Measurements from ENCODE around the gene CD6.

CD6 gene

DNA sequence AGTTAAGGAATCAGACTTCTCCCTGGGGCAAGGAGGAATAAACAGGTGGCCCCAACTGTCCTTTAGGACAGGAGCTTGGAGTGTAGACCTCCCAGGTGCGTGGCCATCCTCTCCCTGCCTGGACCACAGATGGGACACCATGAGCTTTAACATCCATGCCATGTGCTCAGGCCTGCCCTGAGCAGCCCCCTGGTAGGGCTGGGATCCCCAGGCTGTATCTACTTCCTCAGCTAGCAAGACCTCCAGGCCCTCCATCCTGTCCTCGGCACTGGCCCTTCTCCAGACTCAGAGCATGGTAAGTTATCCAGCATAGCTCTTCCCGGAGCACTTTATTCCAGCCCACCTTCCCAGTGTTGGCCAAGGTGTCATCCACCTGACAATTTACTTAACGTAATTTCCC is 5.7 kb downstream of the CD6 start:
- Histone ChIP-seq H3K4me3 (ENCODE audit: low read length) (peak overlapping the region; percentile 9), H3K4me2 (ENCODE audit: low read length) (peak overlapping the region; percentile 39), H3K27ac (ENCODE audit: low read depth, low read length) (no peak overlapping the region), H3F3A (ENCODE audit: control insufficient read depth, insufficient read depth) (no peaks in the 10 kb centered on the region), H4K20me1 (ENCODE audit: control insufficient read depth, insufficient read depth, low read depth, low read length) (no peaks in the 10 kb centered on the region), H3K9me2 (replicated peaks; ENCODE audit: control insufficient read depth, low read length) (no peaks in the 10 kb centered on the region), H3K9me3 (ENCODE audit: control insufficient read depth, insufficient read depth, low read length) (no peaks in the 10 kb centered on the region), H3K36me3 (ENCODE audit: control insufficient read depth, low read length) (no peaks in the 10 kb centered on the region), H3K4me1 (ENCODE audit: control insufficient read depth, low read length) (peaks cover 28% of the 10 kb centered on the region), H3K79me2 (ENCODE audit: control insufficient read depth, low read length) (no peaks in the 10 kb centered on the region), H3K27me3 (ENCODE audit: control insufficient read depth, low read length) (no peaks in the 10 kb centered on the region)
- no peak for TF ChIP-seq EZH2phosphoT487 (IDR thresholded peaks at IDR 0.05; ENCODE audit: borderline replicate concordance, low read length)
- TF ChIP-seq, protein P1, sequence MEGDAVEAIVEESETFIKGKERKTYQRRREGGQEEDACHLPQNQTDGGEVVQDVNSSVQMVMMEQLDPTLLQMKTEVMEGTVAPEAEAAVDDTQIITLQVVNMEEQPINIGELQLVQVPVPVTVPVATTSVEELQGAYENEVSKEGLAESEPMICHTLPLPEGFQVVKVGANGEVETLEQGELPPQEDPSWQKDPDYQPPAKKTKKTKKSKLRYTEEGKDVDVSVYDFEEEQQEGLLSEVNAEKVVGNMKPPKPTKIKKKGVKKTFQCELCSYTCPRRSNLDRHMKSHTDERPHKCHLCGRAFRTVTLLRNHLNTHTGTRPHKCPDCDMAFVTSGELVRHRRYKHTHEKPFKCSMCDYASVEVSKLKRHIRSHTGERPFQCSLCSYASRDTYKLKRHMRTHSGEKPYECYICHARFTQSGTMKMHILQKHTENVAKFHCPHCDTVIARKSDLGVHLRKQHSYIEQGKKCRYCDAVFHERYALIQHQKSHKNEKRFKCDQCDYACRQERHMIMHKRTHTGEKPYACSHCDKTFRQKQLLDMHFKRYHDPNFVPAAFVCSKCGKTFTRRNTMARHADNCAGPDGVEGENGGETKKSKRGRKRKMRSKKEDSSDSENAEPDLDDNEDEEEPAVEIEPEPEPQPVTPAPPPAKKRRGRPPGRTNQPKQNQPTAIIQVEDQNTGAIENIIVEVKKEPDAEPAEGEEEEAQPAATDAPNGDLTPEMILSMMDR (IDR thresholded peaks at IDR 0.05; ENCODE audit: low read depth, low read length, poor library complexity, severe bottlenecking): no peak

DNA sequence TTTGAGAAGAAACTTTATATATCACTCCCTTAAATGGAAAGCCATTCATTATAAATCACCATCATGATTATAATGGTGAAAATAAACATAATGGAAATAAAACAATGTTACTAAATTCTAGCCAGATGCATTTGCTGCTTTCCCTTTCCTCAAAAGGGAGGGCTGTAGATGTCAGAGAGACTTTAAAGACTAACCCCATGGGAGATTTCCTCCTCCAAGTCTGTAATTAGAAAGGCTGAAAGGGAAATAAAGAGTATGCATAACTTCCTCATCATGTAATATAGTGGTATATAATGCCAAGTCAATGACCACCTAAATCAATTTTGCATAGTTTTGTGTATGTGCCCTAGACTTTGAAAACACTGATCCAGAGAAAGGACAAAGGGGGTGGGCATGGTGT is 6.4 kb downstream of the CD6 start:
- Histone ChIP-seq H4K20me1 (ENCODE audit: control insufficient read depth, insufficient read depth, low read depth, low read length) (no peaks in the 10 kb centered on the region), H3K4me1 (ENCODE audit: control insufficient read depth, low read length) (peaks cover 26% of the 10 kb centered on the region), H3K4me3 (ENCODE audit: low read length) (peak overlapping the region; percentile 9), H3K27me3 (ENCODE audit: control insufficient read depth, low read length) (no peaks in the 10 kb centered on the region), H3K27ac (ENCODE audit: low read depth, low read length) (no peak overlapping the region), H3K9me3 (ENCODE audit: control insufficient read depth, insufficient read depth, low read length) (no peaks in the 10 kb centered on the region), H3F3A (ENCODE audit: control insufficient read depth, insufficient read depth) (no peaks in the 10 kb centered on the region), H3K4me2 (ENCODE audit: low read length) (peak overlapping the region; percentile 39), H3K79me2 (ENCODE audit: control insufficient read depth, low read length) (no peaks in the 10 kb centered on the region), H3K9me2 (replicated peaks; ENCODE audit: control insufficient read depth, low read length) (no peaks in the 10 kb centered on the region), H3K36me3 (ENCODE audit: control insufficient read depth, low read length) (no peaks in the 10 kb centered on the region)
- no peak for TF ChIP-seq EZH2phosphoT487 (IDR thresholded peaks at IDR 0.05; ENCODE audit: borderline replicate concordance, low read length)
- TF ChIP-seq, protein P1 (IDR thresholded peaks at IDR 0.05; ENCODE audit: low read depth, low read length, poor library complexity, severe bottlenecking): no peak

DNA sequence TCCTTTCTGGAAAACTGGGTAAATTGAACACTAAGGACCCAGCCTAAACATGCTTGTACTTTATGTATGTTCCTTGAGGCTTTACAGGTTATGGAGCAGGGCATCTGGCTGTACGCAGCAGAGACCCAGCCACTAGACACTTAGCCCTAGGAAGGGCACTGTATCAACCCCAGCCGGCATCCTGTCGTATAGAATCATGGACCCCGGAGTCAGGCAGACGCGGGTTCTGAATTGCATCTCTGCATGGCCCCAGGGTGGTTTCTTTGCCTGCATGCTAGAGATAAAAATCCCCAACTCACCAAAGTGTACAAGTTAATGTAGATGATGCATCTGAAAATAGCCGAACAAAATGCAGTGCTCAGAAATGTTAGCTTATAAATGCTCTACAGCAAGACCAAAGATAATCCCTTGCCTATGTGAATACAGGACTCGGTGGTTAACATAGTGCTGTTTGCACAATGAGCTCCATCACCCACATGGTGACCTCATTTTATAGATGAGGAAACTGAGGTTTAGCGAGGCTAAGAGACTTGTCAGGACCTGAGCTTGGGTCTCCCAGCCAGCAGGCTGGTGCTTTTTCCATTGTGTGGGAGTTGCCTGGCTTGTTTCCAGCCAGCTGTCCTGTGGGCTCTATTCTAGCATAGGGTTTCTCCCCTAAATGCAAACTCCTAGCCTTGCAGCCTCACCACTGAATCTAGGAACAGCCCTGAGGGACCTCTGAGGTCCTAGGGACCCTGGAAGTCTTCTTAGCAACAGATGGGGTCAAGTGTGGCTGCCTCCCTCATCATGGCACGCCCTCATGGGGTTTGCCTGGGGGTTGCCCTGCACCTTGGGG is 7.3 kb downstream of the CD6 start:
- TF ChIP-seq, protein P1 (IDR thresholded peaks at IDR 0.05; ENCODE audit: low read depth, low read length, poor library complexity, severe bottlenecking): no peak
- no peak for TF ChIP-seq EZH2phosphoT487 (IDR thresholded peaks at IDR 0.05; ENCODE audit: borderline replicate concordance, low read length)
- H4K20me1 ChIP-seq (ENCODE audit: control insufficient read depth, insufficient read depth, low read depth, low read length): no peaks in the 10 kb centered on the region
- H3K36me3 ChIP-seq (ENCODE audit: control insufficient read depth, low read length): no peaks in the 10 kb centered on the region
- no peak overlapping the region for H3K4me3 ChIP-seq (ENCODE audit: low read length)
- H3K27me3 ChIP-seq (ENCODE audit: control insufficient read depth, low read length): no peaks in the 10 kb centered on the region
- H3F3A ChIP-seq (ENCODE audit: control insufficient read depth, insufficient read depth): no peaks in the 10 kb centered on the region
- no peaks in the 10 kb centered on the region for H3K9me2 ChIP-seq (replicated peaks; ENCODE audit: control insufficient read depth, low read length)
- H3K27ac ChIP-seq (ENCODE audit: low read depth, low read length): no peak overlapping the region
- peaks cover 26% of the 10 kb centered on the region for H3K4me1 ChIP-seq (ENCODE audit: control insufficient read depth, low read length)
- peak overlapping the region; percentile 39; the same call in 1 of the 2 replicates for H3K4me2 ChIP-seq (ENCODE audit: low read length)
- no peaks in the 10 kb centered on the region for H3K9me3 ChIP-seq (ENCODE audit: control insufficient read depth, insufficient read depth, low read length)
- H3K79me2 ChIP-seq (ENCODE audit: control insufficient read depth, low read length): no peaks in the 10 kb centered on the region
